Activated naive CD4-positive, alpha-beta T cell treated with anti-CD3 and anti-CD28 coated beads, Interleukin-2, amount 10 ng/mL, durations not matched to agents 5 hours and 36 hours (primary cell): Measurements from ENCODE around the gene RBM46. TPM values are rescaled to one million over a fixed set of nuclear protein-coding genes. Genes with fewer than 3 reads are reported as not detected.

Source experiments
- total RNA-seq, 2 experiments: library from RNA; stranded (reverse); gene quantifications; one replicate each; pipeline ENCODE4 v1.2.3, GENCODE V29; 2021

Gene RBM46, protein sequence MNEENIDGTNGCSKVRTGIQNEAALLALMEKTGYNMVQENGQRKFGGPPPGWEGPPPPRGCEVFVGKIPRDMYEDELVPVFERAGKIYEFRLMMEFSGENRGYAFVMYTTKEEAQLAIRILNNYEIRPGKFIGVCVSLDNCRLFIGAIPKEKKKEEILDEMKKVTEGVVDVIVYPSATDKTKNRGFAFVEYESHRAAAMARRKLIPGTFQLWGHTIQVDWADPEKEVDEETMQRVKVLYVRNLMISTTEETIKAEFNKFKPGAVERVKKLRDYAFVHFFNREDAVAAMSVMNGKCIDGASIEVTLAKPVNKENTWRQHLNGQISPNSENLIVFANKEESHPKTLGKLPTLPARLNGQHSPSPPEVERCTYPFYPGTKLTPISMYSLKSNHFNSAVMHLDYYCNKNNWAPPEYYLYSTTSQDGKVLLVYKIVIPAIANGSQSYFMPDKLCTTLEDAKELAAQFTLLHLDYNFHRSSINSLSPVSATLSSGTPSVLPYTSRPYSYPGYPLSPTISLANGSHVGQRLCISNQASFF
- total RNA-seq: not detected

DNA sequence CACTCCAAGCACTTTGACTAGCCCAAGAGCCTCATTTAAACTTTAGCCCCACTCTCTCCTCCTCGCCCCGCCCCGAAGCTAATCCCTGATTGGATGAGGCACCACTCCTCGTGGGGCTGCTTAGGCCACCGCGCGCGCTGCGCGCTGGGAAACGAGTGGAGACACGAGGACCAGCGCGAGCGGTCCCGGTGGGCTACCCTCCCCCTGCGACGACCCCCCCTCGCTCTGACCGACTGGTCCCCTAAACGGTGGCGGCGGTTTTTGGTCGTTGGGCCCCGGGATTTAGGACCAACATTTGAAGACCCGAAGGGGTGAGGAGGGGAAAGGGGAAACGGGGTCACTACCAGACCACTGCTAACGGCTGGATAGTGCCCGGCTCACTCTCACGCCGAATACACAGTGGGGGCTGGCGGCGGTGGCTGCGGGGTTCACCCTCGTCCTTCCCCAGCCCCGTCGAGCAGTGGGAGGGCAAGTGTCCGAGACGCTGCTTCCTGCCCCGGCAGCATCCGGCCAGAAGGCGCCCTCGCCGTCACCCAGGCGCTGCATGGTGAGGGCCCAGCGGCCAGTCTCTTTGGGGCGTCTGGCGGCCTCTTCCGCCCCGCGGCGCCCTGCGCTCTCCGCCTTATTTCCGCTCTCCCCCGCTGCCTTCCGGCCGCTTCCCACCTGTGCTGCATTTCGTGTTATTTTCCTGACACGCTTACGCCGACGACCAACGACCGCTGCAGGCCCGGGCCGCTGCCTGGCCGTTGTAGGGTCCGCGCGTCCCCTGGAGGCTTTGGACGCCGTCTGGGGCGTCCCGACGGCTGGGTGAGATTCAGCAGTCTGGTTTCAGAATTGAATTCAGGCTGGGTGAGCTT, at the start of gene RBM46:
TSS of gene RBM46 (plus strand) at position 147 of the 857 bp plus-strand sequence. CDS start 15,481 bp downstream, outside the sequence.

DNA sequence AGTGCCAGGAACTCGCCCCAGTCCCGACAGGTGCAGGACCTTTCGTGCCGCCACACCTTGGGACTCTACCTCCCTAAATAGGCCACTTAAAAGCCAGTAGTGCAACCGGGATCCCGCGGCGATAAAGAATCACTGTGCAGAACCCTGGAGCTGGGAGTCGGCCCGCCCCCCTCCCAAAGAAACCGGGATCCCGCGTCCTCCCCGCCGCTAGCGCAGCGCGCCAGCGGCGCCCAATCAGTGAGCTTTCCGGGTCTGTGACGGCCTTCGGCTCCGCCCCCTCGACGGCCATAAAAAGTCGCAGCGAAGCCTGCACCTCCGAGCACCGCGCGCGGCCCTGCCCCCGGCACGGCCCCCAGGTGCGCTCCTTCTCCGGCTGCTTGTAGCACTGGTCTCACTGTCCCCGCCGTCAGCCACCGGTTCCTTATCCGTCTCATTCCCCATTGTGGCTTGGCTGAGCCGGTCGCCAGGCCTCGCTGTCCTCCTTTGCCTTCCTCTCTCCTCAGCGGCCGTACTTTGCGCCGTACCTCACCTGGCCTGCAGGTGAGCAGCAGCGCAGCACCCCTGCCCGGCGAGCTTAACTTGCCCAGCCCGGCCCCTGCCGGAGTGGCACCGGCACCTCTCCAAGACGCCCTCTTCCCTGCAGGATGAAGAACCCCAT, 37.3 kb upstream of the RBM46 start, which contains the start of gene LRAT:
TSS of gene LRAT (plus strand) at position 318 of the 658 bp plus-strand sequence. CDS start at position 645, 327 bp downstream.

Other genes with a start within 250 kb of the RBM46 start
- gene PLRG1, start 230.9 kb upstream of the RBM46 start, total RNA-seq: 10 to 100 TPM; 69.8 to 81.2 TPM
- not detected for gene FGB, start 218.3 kb upstream of the RBM46 start, total RNA-seq
- gene FGA, start 190.5 kb upstream of the RBM46 start, total RNA-seq: not detected
- not detected for gene FGG, start 168.6 kb upstream of the RBM46 start, total RNA-seq
- gene LRAT, start 37.3 kb upstream of the RBM46 start, total RNA-seq: not detected